Stimulated activated CD4-positive, alpha-beta T cell treated with anti-CD3 and anti-CD28 coated beads, Interleukin-1b, Interleukin-23, amount 100 ng/mL, for 24 hours (primary cell): ENCODE results near the gene KLHDC4.

Source experiments
- DNase-seq, 4 experiments: peaks; one replicate each; pipeline ENCODE4 v3.0.0-alpha.2; 2020; ENCODE audit warnings: low read depth in 4 of 4, low spot score in 1 of 4

Gene KLHDC4

DNA sequence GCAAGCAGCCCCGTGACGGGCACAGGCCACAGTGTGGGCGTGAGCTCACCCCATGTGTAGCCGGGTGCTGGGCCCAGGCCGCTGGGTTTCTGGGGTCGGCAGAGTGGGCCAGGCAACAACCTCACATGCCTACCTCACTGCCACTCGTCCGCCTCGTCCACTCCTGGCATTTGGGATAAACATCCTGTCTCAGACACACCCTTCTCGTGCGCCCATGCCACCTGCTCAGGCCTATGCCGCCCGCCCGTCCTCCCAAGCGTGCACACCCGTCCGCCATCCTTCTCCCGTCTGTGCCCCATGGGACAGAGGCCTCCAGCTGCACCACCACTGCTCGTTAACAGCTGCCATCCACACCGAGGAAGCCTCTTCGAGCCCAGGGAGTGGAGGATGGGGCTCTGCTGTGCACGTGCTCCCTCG is 64.3 kb downstream of the KLHDC4 start:
- DNase-seq, result no peak

DNA sequence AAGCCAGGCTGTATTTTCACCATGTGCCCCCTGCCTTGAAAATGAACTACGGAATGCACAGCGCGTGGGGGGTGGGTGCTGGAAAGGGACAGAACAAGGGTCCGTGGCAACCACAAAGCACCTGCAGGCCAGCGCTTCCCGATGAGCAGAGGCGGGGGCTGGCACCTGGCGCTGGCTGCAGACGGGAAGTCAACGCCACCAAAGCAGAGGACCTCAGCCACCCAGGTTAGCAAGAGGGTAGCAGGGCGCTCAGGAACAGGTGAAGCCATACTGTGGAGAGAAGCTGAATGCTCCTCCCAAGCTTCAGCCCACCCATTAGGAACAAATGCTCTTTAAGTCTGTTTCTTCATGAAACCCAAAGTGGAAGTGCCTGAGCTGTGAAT is 64.7 kb downstream of the KLHDC4 start:
- DNase-seq, result no peak

DNA sequence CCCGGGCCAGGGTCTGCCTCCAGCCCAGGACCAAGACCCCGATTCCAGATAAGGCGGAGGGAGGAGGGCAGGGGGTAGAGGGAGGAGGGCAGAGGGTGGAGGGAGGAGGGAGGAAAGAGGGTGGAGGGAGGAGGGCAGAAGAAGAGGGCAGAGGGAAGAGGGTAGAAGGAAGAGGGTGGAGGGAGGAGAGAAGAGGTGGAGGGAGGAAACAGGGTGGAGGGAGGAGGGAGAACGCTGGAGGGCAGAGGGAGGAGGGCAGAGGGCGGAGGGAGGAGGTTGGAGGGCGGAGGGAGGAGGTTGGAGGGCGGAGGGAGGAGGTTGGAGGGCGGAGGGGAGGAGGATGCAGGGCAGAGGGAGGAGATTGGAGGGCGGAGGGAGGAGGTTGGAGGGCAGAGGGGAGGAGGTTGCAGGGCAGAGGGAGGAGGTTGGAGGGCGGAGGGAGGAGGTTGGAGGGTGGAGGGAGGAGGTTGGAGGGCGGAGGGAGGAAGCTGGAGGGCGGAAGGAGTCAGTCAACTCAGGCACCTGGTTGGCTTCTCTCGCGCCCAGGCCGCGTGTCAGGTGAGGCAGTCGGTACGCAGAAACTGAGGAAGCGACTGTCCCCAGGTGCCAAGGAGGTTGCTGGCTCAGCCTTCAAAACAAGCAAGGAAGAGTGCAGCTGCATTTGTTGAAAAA is 65.2 kb downstream of the KLHDC4 start:
- DNase-seq, result no peak

DNA sequence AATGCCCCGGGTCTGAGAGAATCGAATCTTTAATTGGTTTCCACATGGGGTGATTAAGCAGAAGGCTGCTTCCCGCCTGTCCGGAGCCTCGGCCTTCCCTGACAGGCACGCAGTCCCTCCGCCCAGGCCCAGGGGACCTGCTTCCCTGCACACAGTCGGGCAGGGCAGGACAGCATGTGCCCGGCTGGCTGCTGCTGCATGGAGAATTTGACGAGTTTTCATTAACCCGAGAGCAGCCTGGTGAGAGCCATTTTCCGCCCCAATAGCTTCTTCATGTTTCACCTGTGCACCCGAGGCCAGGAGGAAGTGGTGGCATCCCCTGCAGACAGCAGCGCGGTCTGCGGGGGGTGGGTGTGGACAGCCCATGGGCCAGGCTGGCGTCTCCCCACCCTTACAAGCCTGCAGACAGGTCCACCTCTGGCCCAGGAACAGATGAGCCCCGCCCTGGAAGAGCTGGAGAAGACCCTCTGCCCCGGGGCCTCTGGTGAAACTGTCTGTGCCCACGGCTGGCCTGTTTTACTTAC is 67.0 kb downstream of the KLHDC4 start:
- no peak for DNase-seq

DNA sequence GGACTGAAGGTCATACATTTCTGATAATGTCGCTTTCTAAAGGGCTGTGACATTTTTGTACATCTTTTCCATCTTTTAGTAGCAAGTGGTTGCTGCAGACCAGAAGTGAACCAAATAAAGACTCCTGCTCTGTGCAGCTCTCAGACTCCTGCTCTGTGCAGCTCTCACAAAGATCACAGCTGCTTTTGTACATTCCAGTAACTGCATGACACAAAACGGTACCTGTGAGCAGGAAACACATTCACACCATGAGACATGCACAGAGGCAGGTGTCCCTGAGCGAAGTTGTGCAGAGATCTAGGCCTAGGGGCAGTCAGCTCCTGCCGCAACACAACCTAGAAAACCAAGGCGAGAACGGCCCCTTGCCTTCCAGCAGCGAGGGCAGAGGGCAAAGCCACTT is 67.5 kb downstream of the KLHDC4 start:
- no peak for DNase-seq

DNA sequence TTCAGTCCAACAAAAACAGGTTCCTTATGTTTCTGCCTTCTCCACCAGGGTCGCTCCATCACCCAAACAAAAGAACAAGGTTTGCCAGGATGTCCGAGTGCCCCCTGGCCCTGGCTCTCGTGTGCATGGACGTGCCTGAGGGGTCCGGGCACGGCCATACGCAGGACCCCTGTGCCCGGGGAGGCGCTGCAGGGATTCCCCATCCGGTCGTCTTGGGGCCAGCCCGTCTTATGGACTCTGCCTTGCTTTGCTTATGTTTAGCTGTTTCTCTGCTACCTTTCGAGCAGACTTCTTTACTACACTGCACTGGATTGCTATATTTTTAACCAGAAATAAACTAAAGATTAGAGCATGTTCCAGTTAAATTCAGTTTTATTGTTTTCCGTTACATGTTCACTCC is 68.0 kb downstream of the KLHDC4 start:
- DNase-seq, result no peak

DNA sequence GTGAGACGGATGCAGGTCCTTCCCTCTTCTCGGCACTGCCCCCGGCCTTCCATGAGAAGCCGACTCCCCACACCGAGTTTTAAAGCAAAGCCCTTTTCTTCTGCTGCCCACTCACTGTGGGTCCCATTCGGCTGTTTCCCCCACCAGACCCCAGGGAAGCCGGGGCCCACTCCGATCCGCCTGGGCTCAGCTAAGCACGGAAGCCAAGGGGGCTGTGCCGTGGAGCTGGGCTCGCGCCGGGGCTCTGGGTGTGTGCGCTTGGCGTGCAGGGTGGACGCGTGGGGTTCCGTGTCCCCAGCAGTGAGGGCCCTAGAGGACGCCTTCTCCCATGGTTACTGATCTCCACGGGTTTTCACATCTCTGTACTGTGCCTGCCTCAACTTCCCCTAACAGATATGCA is 68.5 kb downstream of the KLHDC4 start:
- no peak for DNase-seq

DNA sequence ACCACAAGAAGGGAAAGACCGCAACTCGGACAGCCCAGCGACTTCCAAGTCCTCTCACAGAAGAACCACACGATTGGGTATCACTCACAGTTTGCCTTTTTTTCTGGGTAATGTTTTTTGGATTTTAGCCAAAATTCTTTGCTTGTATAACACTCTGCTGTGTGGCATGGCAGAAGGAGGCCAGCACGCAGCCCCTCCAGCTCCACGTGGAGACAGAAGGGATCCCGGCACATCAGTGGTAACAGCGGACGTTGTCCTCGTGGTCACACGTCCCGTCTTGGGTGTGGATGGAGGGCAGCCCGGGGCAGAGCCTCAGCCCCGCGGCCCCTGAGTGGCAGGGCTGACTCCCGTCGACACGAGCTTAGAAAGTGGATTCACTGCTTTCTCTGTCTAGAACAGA is 69.1 kb downstream of the KLHDC4 start:
- no peak for DNase-seq

DNA sequence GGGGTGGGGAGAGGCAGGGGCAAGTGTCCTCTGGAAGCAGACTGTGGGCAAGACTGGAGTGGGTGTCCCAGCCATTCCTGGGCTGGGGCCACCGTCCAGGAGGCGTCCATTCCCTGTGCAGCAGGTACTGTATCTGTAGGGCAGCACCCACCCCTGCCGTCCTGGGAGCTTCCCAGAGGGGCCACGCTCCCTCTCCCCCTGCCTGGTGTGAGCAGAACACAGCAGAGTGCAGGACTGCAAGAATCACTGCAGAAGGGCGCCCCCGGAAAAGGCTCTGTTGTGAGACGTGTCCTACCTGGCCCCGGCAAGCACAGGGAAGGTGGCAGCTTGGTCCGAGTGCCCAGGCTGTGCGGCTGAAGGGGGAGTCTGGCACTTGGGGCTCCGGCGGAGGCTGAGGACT is 70.3 kb downstream of the KLHDC4 start:
- DNase-seq, result no peak

DNA sequence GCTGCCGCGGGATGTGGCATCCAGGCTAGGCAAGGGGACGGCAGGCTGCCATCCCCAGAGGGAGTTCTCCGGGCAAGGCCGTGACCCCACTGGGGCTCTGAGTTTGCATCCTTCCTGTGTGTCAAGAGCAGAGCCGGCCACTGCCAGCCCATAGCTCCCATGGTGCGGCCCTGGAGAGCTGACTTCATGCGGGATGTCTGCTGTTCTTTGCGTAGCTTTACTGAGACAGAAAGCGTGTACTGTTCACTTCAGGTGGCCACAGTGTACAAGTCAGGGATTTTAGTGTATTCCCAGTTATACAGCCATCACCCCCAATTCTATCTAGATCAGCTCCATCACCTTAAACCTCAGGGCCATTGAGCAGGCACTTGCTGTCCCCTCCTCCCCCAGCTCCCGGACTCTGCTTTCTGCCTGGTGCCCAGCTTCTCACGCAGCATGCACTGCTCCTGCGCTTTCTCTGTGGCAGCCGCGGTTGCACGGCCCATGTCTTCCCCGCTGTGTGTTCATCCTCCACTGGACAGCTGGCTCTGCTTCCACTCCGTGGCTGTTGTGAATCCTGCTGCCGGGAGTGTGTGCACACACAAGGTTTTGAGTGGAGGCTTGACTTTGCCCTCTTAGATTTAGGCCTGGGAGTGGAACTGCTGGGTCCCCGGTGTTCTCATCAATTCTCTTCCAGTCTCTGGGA is 71.2 kb downstream of the KLHDC4 start:
- no peak for DNase-seq

DNA sequence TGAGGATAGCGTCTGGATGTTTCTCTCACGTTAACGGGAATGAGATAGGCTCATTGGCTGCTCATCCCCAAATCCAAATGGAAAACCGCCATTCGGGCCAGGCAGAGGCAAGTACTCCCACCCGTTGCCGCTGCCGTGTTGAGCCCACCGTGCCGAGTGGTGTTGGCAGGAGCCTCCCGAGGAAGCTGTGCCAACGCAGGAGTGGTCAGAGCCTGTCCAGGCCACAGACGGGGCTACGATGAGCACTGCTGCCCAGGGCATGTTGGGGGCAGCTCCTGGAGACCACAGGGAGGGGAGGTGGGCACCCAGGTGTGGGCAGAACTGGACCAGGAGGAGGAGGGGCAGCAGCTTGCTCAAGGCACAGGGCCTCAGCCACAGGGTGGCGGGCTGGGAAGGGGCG is 72.0 kb downstream of the KLHDC4 start:
- DNase-seq, result no peak

DNA sequence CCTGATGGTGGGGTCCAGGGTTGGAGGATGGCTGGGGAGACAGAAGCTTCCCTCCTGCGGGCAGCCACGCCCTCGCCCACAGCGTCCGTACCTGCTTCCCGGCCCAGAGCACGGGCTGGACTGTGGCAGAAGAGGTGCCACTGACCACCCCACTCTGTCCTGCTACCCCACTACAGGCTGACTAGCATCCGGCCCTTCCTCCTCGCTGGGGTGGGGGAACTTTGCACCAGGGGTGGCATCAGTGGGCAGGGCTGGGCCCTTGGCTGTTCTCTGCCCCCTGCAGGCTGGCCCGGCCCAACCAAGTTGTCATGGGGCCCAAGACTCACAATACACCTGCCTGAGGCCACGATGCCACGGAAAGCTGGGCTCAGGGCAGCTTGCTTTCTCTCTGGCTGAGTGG is 73.0 kb downstream of the KLHDC4 start:
- no peak for DNase-seq

DNA sequence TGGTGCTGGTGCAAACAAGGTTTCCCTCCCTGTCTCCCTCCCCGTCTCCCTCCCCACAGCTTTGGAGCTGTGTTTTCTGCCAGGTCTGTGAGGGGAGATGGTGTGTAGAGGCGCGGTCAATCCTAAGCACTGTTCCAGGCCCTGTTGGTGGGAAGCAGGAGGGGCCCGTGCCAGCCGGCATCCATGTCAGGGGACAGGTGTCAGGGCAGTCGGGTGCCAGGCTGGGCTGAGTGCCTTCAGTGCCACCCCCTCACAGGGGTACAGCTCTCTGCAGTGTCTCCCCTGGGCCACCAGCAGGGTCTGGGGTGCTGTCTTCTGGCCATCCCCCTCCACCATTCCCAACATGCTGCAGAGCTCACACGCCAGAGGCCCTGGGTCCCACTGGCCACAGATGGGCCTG is 73.6 kb downstream of the KLHDC4 start:
- no peak for DNase-seq

DNA sequence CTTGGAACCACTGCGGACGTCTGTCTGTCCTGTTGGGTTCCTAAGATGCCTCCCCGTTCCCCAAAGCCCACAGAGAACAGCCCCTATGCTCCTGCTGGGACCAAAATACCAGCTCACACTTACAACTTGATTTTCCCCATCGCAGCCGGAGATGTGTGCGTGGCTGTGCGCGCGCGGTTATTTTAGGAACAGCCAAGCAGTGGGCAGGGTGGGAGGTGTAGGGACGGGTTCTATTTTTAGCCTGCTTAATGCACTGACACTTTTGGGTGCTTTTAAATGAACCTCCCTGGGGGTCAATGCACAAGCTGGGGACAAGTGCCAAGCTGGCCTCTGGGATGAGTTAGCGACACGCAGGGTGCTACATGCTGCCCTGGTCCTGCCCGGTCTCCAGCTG is 74.1 kb downstream of the KLHDC4 start:
- no peak for DNase-seq

DNA sequence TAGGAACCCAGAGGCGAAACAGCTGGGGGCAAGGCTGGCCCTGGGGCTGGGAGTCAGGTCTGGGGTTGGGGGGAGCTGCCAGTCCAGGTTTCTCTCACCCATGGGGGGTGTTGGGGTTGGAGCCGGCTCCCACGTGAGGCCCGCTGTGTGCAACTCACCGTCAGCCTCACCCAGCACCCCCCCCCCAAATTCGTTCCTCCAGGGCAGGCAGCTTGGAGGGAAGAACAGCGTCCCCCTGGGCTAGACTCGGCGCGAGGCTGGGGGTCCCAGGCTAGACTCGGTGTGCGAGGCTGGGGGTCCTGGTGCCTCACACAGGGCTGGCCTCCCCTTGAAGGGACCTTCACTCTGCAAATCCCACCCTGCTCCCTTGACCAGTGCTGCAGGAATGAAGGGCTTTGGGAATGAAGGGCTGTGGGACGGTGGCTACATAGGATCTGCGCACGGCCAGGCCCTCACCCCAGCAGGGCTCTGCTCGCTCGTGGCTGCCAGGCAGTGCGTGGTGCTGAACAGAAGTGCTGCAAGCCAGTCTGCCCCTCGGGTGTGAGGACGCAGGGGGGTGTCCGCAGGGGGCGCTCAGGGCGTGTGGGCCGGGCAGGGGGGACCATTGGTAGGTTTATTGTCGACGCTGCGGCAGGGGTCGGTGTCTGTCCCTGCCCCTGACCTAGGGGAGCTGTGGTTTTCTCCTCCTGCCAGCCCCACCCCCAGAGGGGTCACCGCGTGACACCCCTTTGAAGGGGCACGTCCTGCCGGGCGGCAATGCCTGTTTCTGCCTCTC is 74.7 kb downstream of the KLHDC4 start:
- DNase-seq, result no peak

DNA sequence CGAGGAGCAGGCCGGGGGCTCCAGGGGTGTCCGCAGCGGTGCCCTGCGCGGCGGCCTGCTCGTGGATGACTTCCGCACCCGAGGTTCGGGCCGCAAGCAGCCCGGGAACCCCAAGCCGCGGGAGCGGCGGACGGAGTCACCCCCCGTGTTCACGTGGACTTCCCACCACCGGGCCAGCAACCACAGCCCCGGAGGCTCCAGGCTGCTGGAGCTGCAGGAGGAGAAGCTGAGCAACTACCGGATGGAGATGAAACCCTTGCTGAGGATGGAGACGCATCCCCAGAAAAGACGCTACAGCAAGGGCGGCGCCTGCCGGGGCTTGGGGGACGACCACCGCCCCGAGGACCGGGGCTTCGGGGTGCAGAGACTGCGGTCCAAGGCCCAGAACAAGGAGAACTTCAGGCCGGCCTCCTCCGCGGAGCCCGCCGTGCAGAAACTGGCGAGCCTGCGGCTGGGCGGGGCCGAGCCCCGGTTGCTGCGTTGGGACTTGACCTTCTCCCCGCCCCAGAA is 75.8 kb downstream of the KLHDC4 start:
- no peak for DNase-seq

DNA sequence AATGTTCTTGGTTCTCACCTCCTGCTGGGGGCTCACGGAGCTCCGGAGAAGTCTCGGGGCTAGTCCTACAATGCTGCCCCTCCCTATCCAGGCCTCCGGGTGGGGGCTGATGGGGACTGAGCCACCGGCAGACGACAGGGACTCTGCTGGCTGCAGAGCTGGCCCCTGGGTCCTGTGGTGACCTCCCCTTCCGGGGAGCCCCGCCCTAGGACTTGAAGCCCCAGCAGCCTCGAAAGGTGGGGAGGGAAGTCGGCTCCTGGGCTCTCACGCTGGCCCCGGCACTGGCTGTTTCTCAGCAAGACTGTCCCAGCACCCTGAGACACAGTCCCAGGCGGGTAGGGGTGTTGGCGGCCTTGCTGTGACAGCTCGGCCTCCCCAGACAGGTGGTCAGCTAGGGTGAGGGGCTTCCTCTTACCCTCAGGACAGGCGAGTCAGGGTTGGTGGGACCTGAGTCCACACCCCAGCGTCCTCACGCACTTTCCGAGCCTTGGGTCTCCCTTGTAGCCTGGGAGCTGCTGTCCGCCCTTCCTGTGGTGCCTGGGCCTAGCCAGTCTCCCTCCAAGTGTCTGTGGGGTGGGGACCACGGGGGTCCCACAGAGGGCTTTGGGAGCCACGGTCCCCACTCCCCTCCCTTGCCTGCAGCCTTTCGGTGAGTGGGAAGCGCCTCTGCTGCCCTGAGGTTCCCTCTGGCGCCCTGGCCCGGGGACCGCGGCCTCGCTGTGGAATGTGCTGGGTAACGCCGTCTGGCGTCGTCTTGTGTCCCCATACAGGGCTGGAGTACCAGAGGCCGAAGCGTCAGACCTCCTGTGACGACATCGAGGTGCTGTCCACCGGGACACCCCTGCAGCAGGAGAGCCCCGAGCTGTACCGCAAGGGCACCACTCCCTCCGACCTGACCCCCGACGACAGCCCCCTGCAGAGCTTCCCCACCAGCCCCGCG is 76.6 kb downstream of the KLHDC4 start:
- DNase-seq, result no peak

DNA sequence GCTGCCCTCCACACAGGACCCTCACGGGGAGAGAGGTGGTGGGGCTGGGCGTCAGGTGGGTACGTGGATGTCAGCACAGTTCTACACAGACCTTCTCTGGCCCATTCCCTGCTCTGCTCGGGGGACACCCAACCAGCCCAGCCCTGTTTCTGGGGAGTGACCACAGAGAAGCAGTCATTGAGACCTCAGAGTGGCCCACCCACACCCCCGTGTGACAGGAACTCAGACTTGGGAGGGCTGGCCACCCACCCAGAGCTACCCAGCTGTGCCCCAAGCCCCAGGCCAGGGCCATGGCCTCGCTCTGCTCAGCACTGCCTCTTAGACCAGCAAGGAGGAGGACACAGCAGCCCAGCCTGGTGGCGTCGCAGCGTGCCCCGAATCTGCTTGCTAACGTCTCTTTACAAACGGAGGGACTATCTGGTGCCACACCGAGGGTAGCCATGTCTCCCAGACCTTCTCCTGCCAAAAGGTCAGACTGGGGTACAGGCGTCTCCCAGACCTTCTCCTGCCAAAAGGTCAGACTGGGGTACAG is 77.7 kb downstream of the KLHDC4 start:
- DNase-seq, result no peak

DNA sequence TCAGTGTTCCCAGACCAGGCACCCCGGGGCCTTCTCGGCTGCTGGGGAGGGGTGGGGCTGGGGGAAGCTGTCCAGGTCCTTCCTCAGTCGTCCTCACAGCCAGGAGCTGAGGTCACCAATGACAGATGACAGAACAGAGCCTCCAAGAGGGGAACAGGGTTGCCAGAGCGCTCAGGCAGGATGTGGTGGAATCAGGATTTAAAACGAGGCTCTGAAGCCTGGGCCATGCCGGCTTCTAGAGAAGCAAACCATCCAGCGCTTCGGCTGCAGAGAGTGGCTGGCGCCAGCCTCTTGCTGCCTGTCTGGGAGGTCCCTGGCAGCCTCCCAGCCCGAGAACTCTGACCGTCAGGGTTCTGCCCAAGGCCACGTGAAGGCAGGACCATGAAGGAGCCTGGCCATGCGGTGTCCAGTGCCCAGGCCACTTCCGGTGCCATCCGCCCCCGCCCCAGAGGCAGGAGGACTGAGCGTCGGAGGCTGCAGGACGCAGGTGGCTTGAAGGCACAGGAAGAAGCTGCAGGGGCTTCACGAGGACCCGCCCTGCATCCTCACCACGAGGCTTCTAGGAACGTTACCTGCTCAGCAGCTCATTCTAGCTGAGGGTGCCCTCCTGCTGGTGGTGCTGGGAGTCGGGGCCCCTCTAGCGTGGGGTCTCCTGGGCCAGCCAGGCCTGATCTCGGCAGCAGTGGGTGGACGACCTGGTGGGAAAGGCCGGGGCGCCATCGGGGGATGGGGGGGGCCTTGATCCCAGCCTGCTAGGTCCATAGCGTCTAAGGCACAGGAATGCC is 78.5 kb downstream of the KLHDC4 start:
- no peak for DNase-seq

DNA sequence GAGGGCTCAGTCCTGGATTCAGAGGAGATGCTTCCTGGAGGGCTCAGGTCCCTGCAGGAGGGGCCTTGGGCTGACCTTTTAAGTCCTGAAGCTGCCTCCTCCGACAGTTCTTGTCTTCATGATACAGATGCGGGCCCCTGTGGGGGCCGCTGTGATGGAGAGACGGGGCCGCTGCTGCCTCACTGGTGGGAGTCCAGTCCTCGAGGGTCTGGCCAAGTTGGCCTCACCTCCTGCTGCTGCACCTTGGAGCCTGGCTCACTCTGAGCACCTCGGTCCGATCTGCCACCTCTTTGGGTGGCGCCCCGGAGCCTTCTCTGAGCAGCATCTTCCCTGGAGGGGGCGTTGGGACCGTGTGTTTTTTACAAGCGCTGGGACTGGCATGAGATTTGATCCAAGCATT is 79.1 kb downstream of the KLHDC4 start:
- no peak for DNase-seq
